Measurements from ENCODE around the gene PAX3. TPM values are rescaled to one million over a fixed set of nuclear protein-coding genes. Genes with fewer than 3 reads are reported as not detected.

The PAX3 gene
- polyA plus RNA-seq, 3 donors: not detected

DNA sequence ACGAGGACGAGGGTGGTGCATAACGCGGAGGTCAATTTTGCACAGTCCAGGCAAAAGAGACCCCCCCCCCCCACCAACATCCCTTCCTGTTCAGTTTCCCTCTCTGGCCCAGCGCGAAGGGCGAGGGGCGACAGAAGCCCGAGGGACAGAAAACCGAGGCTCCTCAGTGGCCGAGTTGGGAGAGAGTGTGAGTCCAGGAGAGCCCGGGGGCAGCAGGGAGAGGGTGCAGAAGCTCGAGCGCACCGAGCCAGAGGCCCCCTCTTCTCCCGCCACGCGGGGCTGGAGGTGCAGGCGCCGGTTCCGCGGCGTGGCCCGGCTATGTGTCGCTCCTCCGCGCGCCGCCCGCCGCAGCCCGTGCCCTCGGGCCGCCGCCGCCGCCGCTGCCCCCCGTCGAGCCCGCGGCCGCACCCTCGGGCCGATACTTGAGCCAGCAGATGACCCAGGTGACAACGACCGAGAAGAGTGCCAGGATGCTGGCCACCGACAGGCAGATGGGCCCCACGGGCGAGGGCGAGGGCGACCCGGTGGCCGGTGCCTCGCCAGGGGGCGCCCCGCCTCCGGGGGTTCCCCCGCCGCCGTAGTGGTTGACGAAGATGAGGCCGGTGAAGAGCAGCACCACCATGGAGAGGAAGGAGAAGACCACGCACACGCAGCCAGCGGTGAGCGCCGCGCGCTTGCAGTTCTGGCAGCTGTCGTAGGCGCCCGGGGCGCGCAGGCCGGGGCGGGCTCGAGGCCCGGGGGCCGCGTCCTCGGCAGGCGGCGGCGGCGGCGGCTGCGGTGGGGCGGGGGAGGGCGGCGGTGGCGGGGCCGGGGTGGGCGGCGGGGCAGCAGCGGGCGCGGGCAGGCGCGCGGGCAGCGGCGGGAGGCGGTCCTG lies 20.2 kb upstream of the PAX3 start:
- Histone ChIP-seq H4K20me1 (ENCODE audit: insufficient read depth, low read length) (no peaks in the 10 kb centered on the region), H3K4me2 (replicated peaks; ENCODE audit: extremely low read depth, low read length, poor library complexity, severe bottlenecking) (peak overlapping the region; percentile 90), H3K9ac (ENCODE audit: insufficient read depth, low read length, poor library complexity, severe bottlenecking) (no peak overlapping the region), H3K27me3 (ENCODE audit: control insufficient read depth in 2 of 2, insufficient read depth in 2 of 2, low read length in 2 of 2) (peaks cover 64 to 84% of the 10 kb centered on the region in 2 donors), H3K4me3 (replicated peaks in 1 of 3; ENCODE audit: low read depth in 2 of 3, low read length in 3 of 3) (peak overlapping the region; percentile 46 to 83 (median 53)), H3K9me3 (replicated peaks in 1 of 2; ENCODE audit: control insufficient read depth in 1 of 2, insufficient read depth in 1 of 2, low read length in 2 of 2) (peaks cover 0 to 5% of the 10 kb centered on the region in 2 donors), H3K79me2 (ENCODE audit: insufficient read depth, low read length) (no peaks in the 10 kb centered on the region), H3K4me1 (ENCODE audit: control insufficient read depth in 1 of 2, insufficient read depth in 2 of 2, low read length in 2 of 2) (peaks cover 14 to 27% of the 10 kb centered on the region in 2 donors), H3K27ac (ENCODE audit: low read depth in 1 of 2, low read length in 2 of 2) (no peak overlapping the region), H3K36me3 (replicated peaks in 1 of 2; ENCODE audit: control insufficient read depth in 1 of 2, insufficient read depth in 2 of 2, low read length in 2 of 2) (no peaks in the 10 kb centered on the region), H2AFZ (ENCODE audit: insufficient read depth, low read depth, low read length, poor library complexity, severe bottlenecking) (peak overlapping the region; percentile 82)
- DNase-seq: peak in 2 of 3 donors; percentile 37 to 64
- no peak overlapping the region for H3K27ac Mint-ChIP-seq
- TF ChIP-seq, protein P1, sequence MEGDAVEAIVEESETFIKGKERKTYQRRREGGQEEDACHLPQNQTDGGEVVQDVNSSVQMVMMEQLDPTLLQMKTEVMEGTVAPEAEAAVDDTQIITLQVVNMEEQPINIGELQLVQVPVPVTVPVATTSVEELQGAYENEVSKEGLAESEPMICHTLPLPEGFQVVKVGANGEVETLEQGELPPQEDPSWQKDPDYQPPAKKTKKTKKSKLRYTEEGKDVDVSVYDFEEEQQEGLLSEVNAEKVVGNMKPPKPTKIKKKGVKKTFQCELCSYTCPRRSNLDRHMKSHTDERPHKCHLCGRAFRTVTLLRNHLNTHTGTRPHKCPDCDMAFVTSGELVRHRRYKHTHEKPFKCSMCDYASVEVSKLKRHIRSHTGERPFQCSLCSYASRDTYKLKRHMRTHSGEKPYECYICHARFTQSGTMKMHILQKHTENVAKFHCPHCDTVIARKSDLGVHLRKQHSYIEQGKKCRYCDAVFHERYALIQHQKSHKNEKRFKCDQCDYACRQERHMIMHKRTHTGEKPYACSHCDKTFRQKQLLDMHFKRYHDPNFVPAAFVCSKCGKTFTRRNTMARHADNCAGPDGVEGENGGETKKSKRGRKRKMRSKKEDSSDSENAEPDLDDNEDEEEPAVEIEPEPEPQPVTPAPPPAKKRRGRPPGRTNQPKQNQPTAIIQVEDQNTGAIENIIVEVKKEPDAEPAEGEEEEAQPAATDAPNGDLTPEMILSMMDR (IDR thresholded peaks at IDR 0.05): no peak
- H3K4me1 Mint-ChIP-seq: peaks cover 16% of the 10 kb centered on the region
- under 1% methylated on average over 87 of the region's 104 CpGs for WGBS (ENCODE audit: insufficient coverage)
- intact Hi-C loops (cut with micrococcal nuclease): loop anchor here (5.0 to 10.0 kb wide), 2 partner anchors 166 to 243 kb away; no protein-coding TSS in a partner anchor
- H3K36me3 Mint-ChIP-seq: peaks cover 8 to 11% of the 10 kb centered on the region in 2 donors
- peaks cover 0 to 12% (median 3%) of the 10 kb centered on the region in 7 donors for H3K9me3 Mint-ChIP-seq
- peak overlapping the region; percentile 86 to 99 for H3K4me3 Mint-ChIP-seq
- peaks cover 52 to 81% (median 62%) of the 10 kb centered on the region in 3 donors for H3K27me3 Mint-ChIP-seq (ENCODE audit: low read depth in 3 of 3)

GRCh38 chr2:222318026-222318711 lies 19.4 kb upstream of the PAX3 start:
- under 1% methylated on average over 38 of the region's 41 CpGs for WGBS (ENCODE audit: insufficient coverage)
- intact Hi-C loops (cut with micrococcal nuclease): loop anchor here (5.0 to 10.0 kb wide), 2 partner anchors 167 to 244 kb away; no protein-coding TSS in a partner anchor

More at GRCh38 chr2:222318026-222318711, 19.4 kb upstream of the PAX3 start:
- H3K27ac ChIP-seq (ENCODE audit: low read depth in 1 of 2, low read length in 2 of 2): no peak overlapping the region
- no peaks in the 10 kb centered on the region for H4K20me1 ChIP-seq (ENCODE audit: insufficient read depth, low read length)
- H2AFZ ChIP-seq (ENCODE audit: insufficient read depth, low read depth, low read length, poor library complexity, severe bottlenecking): peak overlapping the region; percentile 82
- H3K27me3 Mint-ChIP-seq (ENCODE audit: low read depth in 3 of 3): peaks cover 58 to 87% (median 70%) of the 10 kb centered on the region in 3 donors
- peak overlapping the region; percentile 90 for H3K4me2 ChIP-seq (replicated peaks; ENCODE audit: extremely low read depth, low read length, poor library complexity, severe bottlenecking)
- TF ChIP-seq, protein P1 (IDR thresholded peaks at IDR 0.05): peak; percentile 71
- peaks cover 70 to 88% of the 10 kb centered on the region in 2 donors for H3K27me3 ChIP-seq (ENCODE audit: control insufficient read depth in 2 of 2, insufficient read depth in 2 of 2, low read length in 2 of 2)
- H3K9me3 Mint-ChIP-seq: peaks cover 0 to 14% (median 3%) of the 10 kb centered on the region in 7 donors
- H3K4me3 Mint-ChIP-seq: peak overlapping the region; percentile 86 to 99
- H3K4me1 Mint-ChIP-seq: peaks cover 16% of the 10 kb centered on the region
- DNase-seq: peak in 2 of 3 donors; percentile 50 to 57
- H3K79me2 ChIP-seq (ENCODE audit: insufficient read depth, low read length): no peaks in the 10 kb centered on the region
- H3K4me1 ChIP-seq (ENCODE audit: control insufficient read depth in 1 of 2, insufficient read depth in 2 of 2, low read length in 2 of 2): peaks cover 14 to 27% of the 10 kb centered on the region in 2 donors
- H3K36me3 ChIP-seq (replicated peaks in 1 of 2; ENCODE audit: control insufficient read depth in 1 of 2, insufficient read depth in 2 of 2, low read length in 2 of 2): no peaks in the 10 kb centered on the region
- H3K9ac ChIP-seq (ENCODE audit: insufficient read depth, low read length, poor library complexity, severe bottlenecking): no peak overlapping the region
- peaks cover 0 to 6% of the 10 kb centered on the region in 2 donors for H3K9me3 ChIP-seq (replicated peaks in 1 of 2; ENCODE audit: control insufficient read depth in 1 of 2, insufficient read depth in 1 of 2, low read length in 2 of 2)
- peak overlapping the region in 2 of 7 donors; percentile 7 to 46 for H3K27ac Mint-ChIP-seq
- peak overlapping the region; percentile 46 to 83 (median 53) for H3K4me3 ChIP-seq (replicated peaks in 1 of 3; ENCODE audit: low read depth in 2 of 3, low read length in 3 of 3)
- H3K36me3 Mint-ChIP-seq: peaks cover 8 to 11% of the 10 kb centered on the region in 2 donors

Data from CD14-positive monocyte (primary cell).